Kidney (tissue), 14 donors: ENCODE measurements around the gene ORC4. TPM values are rescaled to one million over a fixed set of nuclear protein-coding genes. Genes with fewer than 3 reads are reported as not detected.

Experiments
- DNase-seq, 5 donors: peaks; one replicate each; pipeline ENCODE4 v3.0.0-alpha.2; 2013 to 2020
- FAIRE-seq: peaks from 2 replicates; lab custom pipeline; 2012; peaks lifted over from hg19 to GRCh38; lab: Jason Lieb, UNC
- H3K27ac ChIP-seq, 2 donors: one replicate each; pipeline ENCODE4 v1.7.0; 2013; ENCODE audit warnings: low read depth in 2 of 2, low read length in 2 of 2, inconsistent platforms in 1 of 2
- H3K27me3 ChIP-seq: one replicate; pipeline ENCODE4 v1.7.1; 2013; ENCODE audit warnings: low read length, inconsistent platforms; ENCODE audit not compliant: control insufficient read depth, insufficient read depth
- H3K36me3 ChIP-seq, 3 donors: one replicate each; pipeline versions ENCODE4 v1.7.0 to v1.7.1; 2013; ENCODE audit warnings: low read length in 3 of 3, control low read depth in 1 of 3, inconsistent platforms in 1 of 3; ENCODE audit not compliant: insufficient read depth in 3 of 3, control insufficient read depth in 2 of 3
- H3K4me1 ChIP-seq, 3 donors: one replicate each; pipeline versions ENCODE4 v1.7.0 to v1.7.1; 2013; ENCODE audit warnings: low read length in 3 of 3, inconsistent platforms in 1 of 3, low read depth in 1 of 3; ENCODE audit not compliant: control insufficient read depth in 2 of 3, insufficient read depth in 2 of 3
- H3K4me3 ChIP-seq, 3 donors: one replicate each; pipeline versions ENCODE4 v1.7.0 to v1.8.1; 2013; ENCODE audit warnings: low read length in 3 of 3, control low read depth in 1 of 3, inconsistent platforms in 1 of 3
- H3K9ac ChIP-seq, 3 donors: one replicate each; pipeline versions ENCODE4 v1.7.0 to v1.7.1; 2013; ENCODE audit warnings: low read length in 3 of 3, control low read depth in 1 of 3, inconsistent platforms in 1 of 3
- H3K9me3 ChIP-seq, 3 donors: one replicate each; pipeline versions ENCODE4 v1.7.0 to v1.7.1; 2013; ENCODE audit warnings: low read length in 3 of 3, control low read depth in 1 of 3, inconsistent platforms in 1 of 3; ENCODE audit not compliant: control insufficient read depth in 2 of 3, insufficient read depth in 1 of 3
- CTCF ChIP-seq: IDR thresholded peaks from 3 replicates; pipeline ENCODE4 v1.5.1; 2012; ENCODE audit warnings: mild to moderate bottlenecking, moderate library complexity, borderline replicate concordance; ENCODE audit not compliant: insufficient read depth; ENCODE audit errors: extremely low read depth
- intact Hi-C: fragments of 100-400 bp; cut with DNase I; formaldehyde crosslinking; loops from one replicate; pipeline ENCODE4 v1.11.1; 2022
- polyA plus RNA-seq: library from polyadenylated mRNA; stranded (reverse); fragments of 350-450 nt; fragmentation: Illumina TruSeq; extraction: RNeasy Lipid Tissue Mini Kit (QIAGEN cat#74804); gene quantifications from one replicate; pipeline ENCODE4 v1.2.3, GENCODE V29; 2014; ENCODE audit warnings: low read depth, low replicate concordance; ENCODE audit not compliant: insufficient read depth
- total RNA-seq: library from RNA; stranded (reverse); fragmentation: NEBNext Ultra II Directional; extraction: Animal tissue kit (Norgen Biotek cat#: 25700); gene quantifications from one replicate; pipeline ENCODE4 v1.2.1, GENCODE V29; 2021
- donor health status: control.
- donor health status: control.
- donor health status: control.
- donor health status: control.
- donor health status: control.
- donor health status: DM: yes; HTN: yes; CAD: no.
- donor health status: Normal renal cell carcinoma (clear cell type).

The ORC4 gene
- total and polyA plus RNA-seq, 2 donors from 2014 or later: 34.5 to 49.7 TPM

GRCh38 chr2:147888680-147889079, 131.9 kb downstream of the ORC4 start:
- DNase-seq (no peak), FAIRE-seq (no peak)
- Histone ChIP-seq H3K27me3 (no peaks in the 10 kb centered on the region), H3K4me3 (peak overlapping the region in 1 of 3 donors; percentile 12), H3K4me1 (no peaks in the 10 kb centered on the region), H3K9ac (no peak overlapping the region), H3K27ac (no peak overlapping the region), H3K36me3 (no peaks in the 10 kb centered on the region), H3K9me3 (no peaks in the 10 kb centered on the region)
- intact Hi-C loops: no loop called here
- TF ChIP-seq CTCF: no peak

- intact Hi-C loops: no loop called here
- no peak overlapping the region for H3K9ac ChIP-seq
- H3K27me3 ChIP-seq: no peaks in the 10 kb centered on the region
- FAIRE-seq (no peak), DNase-seq (peak in 1 of 5 donors; percentile 8)
- no peak overlapping the region for H3K27ac ChIP-seq
- no peaks in the 10 kb centered on the region for H3K9me3 ChIP-seq
- H3K4me1 ChIP-seq: no peaks in the 10 kb centered on the region
- H3K36me3 ChIP-seq: no peaks in the 10 kb centered on the region
- H3K4me3 ChIP-seq: no peak overlapping the region
- no peak for TF ChIP-seq CTCF
These were observed 134.4 kb downstream of the ORC4 start for GRCh38 chr2:147886136-147886535.

- Histone ChIP-seq H3K27me3 (no peaks in the 10 kb centered on the region), H3K36me3 (no peaks in the 10 kb centered on the region), H3K27ac (no peak overlapping the region), H3K9ac (no peak overlapping the region), H3K4me1 (peaks cover 0 to under 1% (median 0%) of the 10 kb centered on the region in 3 donors), H3K9me3 (no peaks in the 10 kb centered on the region), H3K4me3 (no peak overlapping the region)
- FAIRE-seq: no peak
- TF ChIP-seq CTCF: no peak
- intact Hi-C loops: no loop called here
- DNase-seq: peak in 1 of 5 donors; percentile 8
These were observed 135.7 kb downstream of the ORC4 start for GRCh38 chr2:147884830-147885229.

- peaks cover 0 to 8% (median 0%) of the 10 kb centered on the region in 3 donors for H3K4me1 ChIP-seq
- no peaks in the 10 kb centered on the region for H3K27me3 ChIP-seq
- H3K9me3 ChIP-seq: no peaks in the 10 kb centered on the region
- FAIRE-seq (no peak), DNase-seq (peak in 1 of 5 donors; percentile 11)
- TF ChIP-seq CTCF: no peak
- no peak overlapping the region for H3K4me3 ChIP-seq
- intact Hi-C loops: no loop called here
- no peak overlapping the region for H3K27ac ChIP-seq
- no peaks in the 10 kb centered on the region for H3K36me3 ChIP-seq
- H3K9ac ChIP-seq: no peak overlapping the region
These were observed 137.9 kb downstream of the ORC4 start for GRCh38 chr2:147882631-147883030.
